Left ventricle myocardium inferior (tissue), 1 donor: Measurements from ENCODE around the gene MN1. TPM values are rescaled to one million over a fixed set of nuclear protein-coding genes. Genes with fewer than 3 reads are reported as not detected.
A peak's percentile ranks its signal among the peaks of the same experiment; 100 is the strongest.

Source experiments
- DNase-seq: peaks from one replicate; pipeline ENCODE4 v3.0.0-alpha.2; 2020
- H3K27ac ChIP-seq: fragments of 200-600 bp; replicated peaks from 2 replicates; pipeline ENCODE4 v1.8.0; 2021
- H3K27me3 ChIP-seq: fragments of 200-600 bp; 2 replicates; pipeline ENCODE4 v1.8.0; 2021; ENCODE audit warnings: low read depth
- H3K36me3 ChIP-seq: fragments of 200-600 bp; 2 replicates; pipeline ENCODE4 v1.8.0; 2021
- H3K4me1 ChIP-seq: fragments of 200-600 bp; 2 replicates; pipeline ENCODE4 v1.8.0; 2021
- H3K4me3 ChIP-seq: fragments of 200-600 bp; 2 replicates; pipeline ENCODE4 v1.8.0; 2021; ENCODE audit warnings: mild to moderate bottlenecking, moderate library complexity
- H3K9me3 ChIP-seq: fragments of 200-600 bp; replicated peaks from 2 replicates; pipeline ENCODE4 v1.8.0; 2021
- CTCF ChIP-seq: fragments of 200-600 bp; IDR thresholded peaks from 2 replicates; pipeline ENCODE4 v1.8.0; 2021; ENCODE audit warnings: antibody characterized with exemption, mild to moderate bottlenecking, borderline replicate concordance
- intact Hi-C: fragments of 100-400 bp; cut with micrococcal nuclease; formaldehyde crosslinking; loops from one replicate; pipeline ENCODE4 v1.11.0; 2022
- total RNA-seq: library from RNA; stranded (reverse); fragmentation: NEBNext Ultra II Directional; extraction: Animal tissue kit (Norgen Biotek cat#: 25700); gene quantifications from one replicate; pipeline ENCODE4 v1.2.1, GENCODE V29; 2021
- donor health status: DM: no; HTN: yes; CAD: no; lungs with severe emphysema.

MN1 gene
- total RNA-seq, 1 donor from 2014 or later: 7.7 TPM

- no peak for DNase-seq
- intact Hi-C loops: no loop called here
- Histone ChIP-seq H3K4me3 (peak overlapping the region; percentile 92), H3K9me3 (no peaks in the 10 kb centered on the region), H3K36me3 (peaks cover 9% of the 10 kb centered on the region), H3K4me1 (peaks cover 63% of the 10 kb centered on the region), H3K27me3 (peaks cover 37% of the 10 kb centered on the region), H3K27ac (peak overlapping the region; percentile 93)
- TF ChIP-seq CTCF: no peak
These were observed 954 bp upstream of the MN1 start for GRCh38 chr22:27802346-27803073.

GRCh38 chr22:27801202-27801615 lies 347 bp downstream of the MN1 start:
- Histone ChIP-seq H3K27ac (peak overlapping the region; percentile 93), H3K9me3 (no peaks in the 10 kb centered on the region), H3K36me3 (peaks cover 17% of the 10 kb centered on the region), H3K27me3 (peaks cover 49% of the 10 kb centered on the region), H3K4me1 (peaks cover 76% of the 10 kb centered on the region), H3K4me3 (peak overlapping the region; percentile 92)
- TF ChIP-seq CTCF: no peak
- intact Hi-C loops: no loop called here
- DNase-seq: peak; percentile 36

GRCh38 chr22:27800250-27801201 lies 1.0 kb downstream of the MN1 start:
- Histone ChIP-seq H3K27me3 (peaks cover 49% of the 10 kb centered on the region), H3K4me1 (peaks cover 83% of the 10 kb centered on the region)
- DNase-seq: peak; percentile 33

GRCh38 chr22:27799827-27800249 lies 1.7 kb downstream of the MN1 start:
- Histone ChIP-seq H3K27me3 (peaks cover 49% of the 10 kb centered on the region), H3K36me3 (peaks cover 17% of the 10 kb centered on the region), H3K4me3 (peak overlapping the region; percentile 92), H3K27ac (peak overlapping the region; percentile 93), H3K4me1 (peaks cover 89% of the 10 kb centered on the region), H3K9me3 (no peaks in the 10 kb centered on the region)
- intact Hi-C loops: loop anchor here (10.0 kb wide), 1 partner anchor 135 kb away; no protein-coding TSS in a partner anchor
- no peak for TF ChIP-seq CTCF
- peak; percentile 34 for DNase-seq

More at GRCh38 chr22:27800250-27801201, 1.0 kb downstream of the MN1 start:
- Histone ChIP-seq H3K9me3 (no peaks in the 10 kb centered on the region), H3K4me3 (peak overlapping the region; percentile 92), H3K36me3 (peaks cover 17% of the 10 kb centered on the region), H3K27ac (peak overlapping the region; percentile 93)
- TF ChIP-seq CTCF: no peak
- intact Hi-C loops: no loop called here

GRCh38 chr22:27799015-27799826 lies 2.3 kb downstream of the MN1 start:
- Histone ChIP-seq H3K36me3 (peaks cover 17% of the 10 kb centered on the region), H3K9me3 (no peaks in the 10 kb centered on the region), H3K27me3 (peaks cover 49% of the 10 kb centered on the region), H3K27ac (peak overlapping the region; percentile 93), H3K4me3 (peak overlapping the region; percentile 92), H3K4me1 (peaks cover 85% of the 10 kb centered on the region)
- no peak for TF ChIP-seq CTCF
- intact Hi-C loops: loop anchor here (10.0 kb wide), 1 partner anchor 134 kb away; no protein-coding TSS in a partner anchor
- no peak for DNase-seq
